Activated B cell treated with CpG ODN at 0.5 μM for 24 hours (primary cell): Measurements from ENCODE around the gene CAMKMT. TPM values are rescaled to one million over a fixed set of nuclear protein-coding genes. Genes with fewer than 3 reads are reported as not detected.

Source experiments
- ATAC-seq: fragments of 200-7000 bp; cut with Tn5 transposase; one replicate; pipeline ENCODE4 v1.10.0; 2021; ENCODE audit warnings: low read depth, mild to moderate bottlenecking, moderate library complexity
- CTCF ChIA-PET: fragments of 350-600 bp; sonication (Branson Sonifier 250); formaldehyde crosslinking; loops from one replicate; lab custom pipeline; 2021; ENCODE audit warnings: antibody characterized with exemption; lab: Charles Lee
- POLR2A ChIA-PET: fragments of 350-600 bp; sonication (Branson Sonifier 250); formaldehyde crosslinking; loops from one replicate; lab custom pipeline; 2021; ENCODE audit warnings: antibody characterized with exemption; lab: Charles Lee
- DNase-seq: peaks from one replicate; pipeline ENCODE4 v3.0.0; 2022
- H3K27ac Mint-ChIP-seq: one replicate; pipeline ENCODE4 v1.8.0; 2020; ENCODE audit warnings: mixed read lengths
- H3K27me3 Mint-ChIP-seq: one replicate; pipeline ENCODE4 v1.8.0; 2021; ENCODE audit warnings: mixed read lengths
- H3K36me3 Mint-ChIP-seq: one replicate; pipeline ENCODE4 v1.8.0; 2021; ENCODE audit warnings: low read depth, mixed read lengths
- H3K4me1 Mint-ChIP-seq: one replicate; pipeline ENCODE4 v1.8.0; 2021; ENCODE audit warnings: mixed read lengths
- H3K4me3 Mint-ChIP-seq: one replicate; pipeline ENCODE4 v1.8.0; 2020; ENCODE audit warnings: mild to moderate bottlenecking, mixed read lengths
- H3K9me3 Mint-ChIP-seq: one replicate; pipeline ENCODE4 v1.8.0; 2020; ENCODE audit warnings: mixed read lengths
- CTCF ChIP-seq: fragments of 200-600 bp; IDR thresholded peaks from one replicate; pipeline ENCODE4 v1.8.0; 2022; ENCODE audit warnings: antibody characterized with exemption, mild to moderate bottlenecking
- intact Hi-C: fragments of 100-400 bp; cut with micrococcal nuclease; formaldehyde crosslinking; loops from one replicate; pipeline ENCODE4 v1.15.1; 2024
- total RNA-seq: library from RNA; stranded (reverse); gene quantifications from 2 replicates; pipeline ENCODE4 v1.2.3, GENCODE V29; 2022

The CAMKMT gene
- total RNA-seq, 1 donor from 2014 or later = 21.2 TPM

- no peaks in the 10 kb centered on the region for H3K27me3 Mint-ChIP-seq
- peaks cover 18% of the 10 kb centered on the region for H3K36me3 Mint-ChIP-seq
- H3K4me3 Mint-ChIP-seq = no peak overlapping the region
- no peaks in the 10 kb centered on the region for H3K9me3 Mint-ChIP-seq
- no peak overlapping the region for H3K27ac Mint-ChIP-seq
- ATAC-seq = no peak
- ChIA-PET CTCF (no interaction called here), POLR2A (no interaction called here)
- no peak for DNase-seq
- intact Hi-C loops = no loop called here
- TF ChIP-seq CTCF = no peak
- H3K4me1 Mint-ChIP-seq = peaks cover 3% of the 10 kb centered on the region
Observed at GRCh38 chr2:44348400-44348799, 13.3 kb upstream of the CAMKMT start.

GRCh38 chr2:44349506-44349905, 12.2 kb upstream of the CAMKMT start:
- TF ChIP-seq CTCF = no peak
- no peaks in the 10 kb centered on the region for H3K27me3 Mint-ChIP-seq
- no peaks in the 10 kb centered on the region for H3K9me3 Mint-ChIP-seq
- intact Hi-C loops = no loop called here
- peaks cover 3% of the 10 kb centered on the region for H3K4me1 Mint-ChIP-seq
- no peak overlapping the region for H3K27ac Mint-ChIP-seq
- DNase-seq = no peak
- H3K36me3 Mint-ChIP-seq = peaks cover 15% of the 10 kb centered on the region
- no peak overlapping the region for H3K4me3 Mint-ChIP-seq
- ChIA-PET POLR2A (interaction anchor here (1.1 kb wide), 1 partner anchor 12 kb away, joined by 3 read pairs; the partner anchor contains the start of gene CAMKMT), CTCF (no interaction called here)
- no peak for ATAC-seq

- Mint-ChIP-seq H3K27me3 (no peaks in the 10 kb centered on the region), H3K36me3 (peaks cover 11% of the 10 kb centered on the region), H3K9me3 (no peaks in the 10 kb centered on the region), H3K4me1 (peaks cover 3% of the 10 kb centered on the region), H3K27ac (no peak overlapping the region), H3K4me3 (no peak overlapping the region)
- POLR2A ChIA-PET = interaction anchor here (0.7 to 0.9 kb wide), 2 partner anchors 10 to 12 kb away, joined by 4 to 9 read pairs; partner anchors contain the start of genes CAMKMT and PREPL
- intact Hi-C loops = no loop called here
- ATAC-seq (no peak), DNase-seq (no peak)
- CTCF ChIA-PET = interaction anchor here (0.6 kb wide), 1 partner anchor 126 kb away, joined by 3 read pairs; no protein-coding TSS in a partner anchor
- TF ChIP-seq CTCF = no peak
Observed at GRCh38 chr2:44351088-44351487, 10.7 kb upstream of the CAMKMT start.

GRCh38 chr2:44351676-44352075, 10.1 kb upstream of the CAMKMT start:
- no peak for DNase-seq
- Mint-ChIP-seq H3K27me3 (no peaks in the 10 kb centered on the region), H3K4me1 (peaks cover 3% of the 10 kb centered on the region), H3K9me3 (no peaks in the 10 kb centered on the region), H3K4me3 (no peak overlapping the region), H3K27ac (no peak overlapping the region), H3K36me3 (peaks cover 11% of the 10 kb centered on the region)
- intact Hi-C loops = no loop called here
- POLR2A ChIA-PET = no interaction called here
- TF ChIP-seq CTCF = no peak
- ATAC-seq = no peak
- CTCF ChIA-PET = no interaction called here

- H3K36me3 Mint-ChIP-seq = peaks cover 9% of the 10 kb centered on the region
- TF ChIP-seq CTCF = no peak
- DNase-seq (no peak), ATAC-seq (no peak)
- no peaks in the 10 kb centered on the region for H3K27me3 Mint-ChIP-seq
- H3K4me1 Mint-ChIP-seq = peaks cover 3% of the 10 kb centered on the region
- ChIA-PET POLR2A (no interaction called here), CTCF (no interaction called here)
- intact Hi-C loops = no loop called here
- no peak overlapping the region for H3K27ac Mint-ChIP-seq
- H3K9me3 Mint-ChIP-seq = no peaks in the 10 kb centered on the region
- no peak overlapping the region for H3K4me3 Mint-ChIP-seq
Observed at GRCh38 chr2:44352510-44352909, 9.2 kb upstream of the CAMKMT start.
